ENCODE measurements around the gene CGGBP1.
"Not testable (repeated sequence)": the region's sequence is repeated elsewhere in the genome, so short reads cannot be mapped to it uniquely, and the experiment has no call there.

Gene CGGBP1

GRCh38 chr3:88025001-88025552 is 33.7 kb downstream of the CGGBP1 start:
- ATAC-seq (replicated peaks), result no peak
- Mint-ChIP-seq H3K27me3 (no peaks in the 10 kb centered on the region), H3K27ac (no peak overlapping the region)

GRCh38 chr3:88019024-88019423 is 39.8 kb downstream of the CGGBP1 start:
- Mint-ChIP-seq H3K4me3 (no peak overlapping the region), H3K36me3 (no peaks in the 10 kb centered on the region), H3K27me3 (peaks cover 0 to 10% of the 10 kb centered on the region in 2 donors), H3K9me3 (peaks cover 3 to 4% of the 10 kb centered on the region in 2 donors), H3K4me1 (peaks cover 0 to 2% of the 10 kb centered on the region in 2 donors), H3K27ac (no peak overlapping the region)
- DNase-seq (no peak), ATAC-seq (replicated peaks) (peak; percentile 84 to 96)

More at GRCh38 chr3:88025001-88025552, 33.7 kb downstream of the CGGBP1 start:
- no peak for DNase-seq
- Mint-ChIP-seq H3K4me1 (peaks cover 0 to 8% of the 10 kb centered on the region in 2 donors), H3K36me3 (no peaks in the 10 kb centered on the region), H3K9me3 (peaks cover 6 to 8% of the 10 kb centered on the region in 2 donors), H3K4me3 (no peak overlapping the region)

GRCh38 chr3:88015656-88016055 is 43.1 kb downstream of the CGGBP1 start:
- not testable (repeated sequence) for H3K4me3 Mint-ChIP-seq, H3K27ac Mint-ChIP-seq

GRCh38 chr3:88013592-88013991 is 45.2 kb downstream of the CGGBP1 start:
- Mint-ChIP-seq H3K36me3 (no peaks in the 10 kb centered on the region), H3K9me3 (no peaks in the 10 kb centered on the region), H3K4me1 (peaks cover 7 to 10% of the 10 kb centered on the region in 2 donors), H3K4me3 (no peak overlapping the region), H3K27ac (no peak overlapping the region), H3K27me3 (peaks cover 0 to 10% of the 10 kb centered on the region in 2 donors)
- DNase-seq (no peak), ATAC-seq (replicated peaks) (no peak)

More at GRCh38 chr3:88015656-88016055, 43.1 kb downstream of the CGGBP1 start:
- not testable (repeated sequence) for H3K4me1 Mint-ChIP-seq; DNase-seq; ATAC-seq (replicated peaks); H3K9me3 Mint-ChIP-seq; H3K36me3 Mint-ChIP-seq; H3K27me3 Mint-ChIP-seq

GRCh38 chr3:88010810-88011209 is 48.0 kb downstream of the CGGBP1 start:
- Mint-ChIP-seq H3K27me3 (no peaks in the 10 kb centered on the region), H3K4me1 (peaks cover 10 to 14% of the 10 kb centered on the region in 2 donors), H3K9me3 (no peaks in the 10 kb centered on the region), H3K36me3 (no peaks in the 10 kb centered on the region), H3K4me3 (no peak overlapping the region), H3K27ac (no peak overlapping the region)
- ATAC-seq (replicated peaks) (no peak), DNase-seq (no peak)

- Mint-ChIP-seq H3K4me3 (no peak overlapping the region), H3K27ac (no peak overlapping the region), H3K27me3 (no peaks in the 10 kb centered on the region), H3K36me3 (no peaks in the 10 kb centered on the region), H3K4me1 (peaks cover 10 to 14% of the 10 kb centered on the region in 2 donors), H3K9me3 (no peaks in the 10 kb centered on the region)
- peak; percentile 53 to 83 for ATAC-seq (replicated peaks)
- DNase-seq, result no peak
Observed at GRCh38 chr3:88009066-88009465, 49.7 kb downstream of the CGGBP1 start.

GRCh38 chr3:88005066-88005465 is 53.7 kb downstream of the CGGBP1 start:
- Mint-ChIP-seq H3K36me3 (no peaks in the 10 kb centered on the region), H3K9me3 (no peaks in the 10 kb centered on the region), H3K27ac (no peak overlapping the region), H3K4me1 (peaks cover 13 to 25% of the 10 kb centered on the region in 2 donors), H3K4me3 (no peak overlapping the region), H3K27me3 (no peaks in the 10 kb centered on the region)
- DNase-seq (no peak), ATAC-seq (replicated peaks) (peak; percentile 48 to 61)

- no peak for DNase-seq
Observed at GRCh38 chr3:88003115-88003755, 55.6 kb downstream of the CGGBP1 start.

GRCh38 chr3:88002448-88002847 is 56.4 kb downstream of the CGGBP1 start:
- H3K27ac Mint-ChIP-seq, result no peak overlapping the region
- no peaks in the 10 kb centered on the region for H3K9me3 Mint-ChIP-seq
- H3K4me1 Mint-ChIP-seq, result peaks cover 7 to 25% of the 10 kb centered on the region in 2 donors
- no peak for ATAC-seq (replicated peaks)
- DNase-seq, result no peak
- no peaks in the 10 kb centered on the region for H3K36me3 Mint-ChIP-seq
- no peak overlapping the region for H3K4me3 Mint-ChIP-seq
- no peaks in the 10 kb centered on the region for H3K27me3 Mint-ChIP-seq

More at GRCh38 chr3:88003115-88003755, 55.6 kb downstream of the CGGBP1 start:
- H3K9me3 Mint-ChIP-seq, result no peaks in the 10 kb centered on the region
- peak in 1 of 2 donors; percentile 44 for ATAC-seq (replicated peaks)
- no peak overlapping the region for H3K4me3 Mint-ChIP-seq
- no peak overlapping the region for H3K27ac Mint-ChIP-seq
- H3K36me3 Mint-ChIP-seq, result no peaks in the 10 kb centered on the region
- H3K27me3 Mint-ChIP-seq, result no peaks in the 10 kb centered on the region
- H3K4me1 Mint-ChIP-seq, result peaks cover 4 to 18% of the 10 kb centered on the region in 2 donors

Measured in stimulated activated naive B cell treated with anti-CD40 and anti-IgM and Interleukin-4, amounts not matched to agents 10 μg/mL and 1 μg/mL and 100 μg/mL, for 72 hours (primary cell).